Midbrain (tissue), 1 donor: ENCODE measurements around the gene NSMCE1.
"Not testable (repeated sequence)": the region's sequence is repeated elsewhere in the genome, so short reads cannot be mapped to it uniquely, and the experiment has no call there.

Source experiments
- DNase-seq: peaks from one replicate; lab custom pipeline; 2025; lab: John Stamatoyannopoulos, UW

NSMCE1 gene

DNA sequence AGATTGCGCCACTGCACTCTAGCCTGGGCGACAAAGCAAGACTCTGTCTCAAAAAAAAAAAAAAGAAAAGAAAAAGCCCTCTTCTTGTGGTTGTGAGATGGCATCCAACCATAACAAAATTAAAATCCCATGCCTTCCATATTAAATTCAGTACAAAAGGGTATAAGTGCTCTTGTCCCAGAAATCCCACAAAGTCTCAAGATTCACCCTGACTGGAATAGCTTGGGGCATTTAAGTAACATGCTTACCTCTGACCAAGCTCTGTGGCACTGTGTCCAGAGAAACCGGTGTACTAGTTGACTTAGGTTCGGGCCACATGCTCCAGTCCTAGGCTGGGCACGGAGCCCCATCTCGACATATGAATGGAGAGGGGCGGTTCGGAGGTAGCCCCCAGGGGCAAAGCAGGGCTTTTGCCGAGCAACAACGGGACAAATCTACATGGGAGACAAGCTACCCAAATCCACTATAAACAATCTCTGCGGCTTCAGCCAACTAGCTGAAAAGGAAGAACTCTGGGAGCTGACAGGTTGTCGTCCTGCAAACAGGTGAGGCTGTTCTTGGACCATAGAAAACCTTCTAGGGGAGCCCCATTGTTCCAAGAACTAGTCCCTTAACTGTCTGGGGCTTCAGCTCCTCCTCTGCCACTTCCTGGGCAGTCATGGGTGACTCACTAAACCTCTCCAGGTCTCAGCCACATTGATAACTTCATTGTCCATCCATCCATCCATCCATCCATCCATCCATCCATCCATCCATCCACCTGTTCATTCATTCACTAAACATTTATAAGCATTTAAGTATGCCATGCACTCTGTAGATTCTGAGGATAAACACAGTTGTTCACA lies 34.9 kb upstream of the NSMCE1 start:
- no peak for DNase-seq

DNA sequence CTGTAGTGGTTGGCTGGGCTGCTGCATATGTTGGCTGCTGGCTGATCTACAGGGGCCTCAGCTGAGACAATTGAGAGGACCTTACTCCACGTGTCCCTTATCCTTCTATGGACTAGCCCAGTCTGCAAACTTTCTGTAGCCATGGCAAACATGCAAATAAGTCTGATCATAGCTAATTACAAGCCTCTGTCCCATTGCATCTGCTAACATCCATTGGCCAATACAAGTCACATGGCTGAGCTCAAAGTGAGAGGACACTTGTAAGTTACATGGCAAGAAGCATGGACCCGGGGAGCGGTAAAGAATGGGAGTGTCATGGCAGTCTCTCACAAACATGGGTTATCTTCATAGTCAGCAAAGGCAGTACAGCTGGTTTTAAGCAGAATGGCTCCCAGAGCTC lies 33.6 kb upstream of the NSMCE1 start:
- DNase-seq, result no peak

DNA sequence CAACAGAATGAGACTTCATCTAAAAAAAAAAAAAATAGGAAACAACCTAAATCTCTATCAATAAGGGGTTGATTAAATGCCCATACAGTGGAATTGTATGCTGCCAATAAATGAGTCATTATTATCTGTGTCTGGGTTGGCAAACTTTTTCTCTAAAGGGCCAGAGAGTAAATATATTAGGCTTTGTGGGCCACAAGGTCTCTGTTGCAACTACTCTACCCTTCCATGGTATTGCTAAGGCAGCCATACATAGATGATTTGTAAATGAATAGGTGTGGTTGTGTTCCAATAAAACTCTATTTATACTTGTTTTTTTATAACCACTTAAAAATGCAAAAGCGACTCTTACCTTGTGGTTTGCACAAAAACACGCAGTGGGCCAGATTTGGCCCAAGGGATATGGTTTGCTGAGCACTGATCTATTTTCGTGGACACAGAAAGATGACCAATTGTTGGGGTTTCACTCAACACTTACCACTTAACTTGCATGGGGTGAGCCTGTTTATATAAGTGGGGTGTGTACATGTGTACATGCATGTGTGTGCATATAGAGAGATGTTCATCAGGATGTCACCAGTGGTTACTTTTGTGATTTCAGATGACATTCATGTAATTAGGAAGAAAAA lies 32.8 kb upstream of the NSMCE1 start:
- DNase-seq, result no peak

DNA sequence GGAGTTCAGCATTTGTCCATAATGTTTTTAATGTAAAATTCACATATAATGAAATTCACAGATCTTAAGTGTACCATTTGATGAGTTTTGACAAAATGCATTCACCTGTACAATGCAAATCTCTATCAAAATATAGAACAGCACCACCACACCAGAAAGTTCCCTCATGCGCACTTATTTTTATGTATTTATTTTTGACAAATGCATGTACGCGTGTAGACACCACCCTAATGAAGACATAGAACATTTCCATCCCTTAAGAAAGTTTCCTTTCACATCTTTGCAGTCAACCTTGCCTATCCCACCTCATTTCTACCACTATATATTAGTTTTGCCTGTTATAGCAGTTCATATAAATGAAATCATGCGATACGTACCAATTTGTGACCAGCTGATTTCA lies 29.6 kb upstream of the NSMCE1 start:
- no peak for DNase-seq

DNA sequence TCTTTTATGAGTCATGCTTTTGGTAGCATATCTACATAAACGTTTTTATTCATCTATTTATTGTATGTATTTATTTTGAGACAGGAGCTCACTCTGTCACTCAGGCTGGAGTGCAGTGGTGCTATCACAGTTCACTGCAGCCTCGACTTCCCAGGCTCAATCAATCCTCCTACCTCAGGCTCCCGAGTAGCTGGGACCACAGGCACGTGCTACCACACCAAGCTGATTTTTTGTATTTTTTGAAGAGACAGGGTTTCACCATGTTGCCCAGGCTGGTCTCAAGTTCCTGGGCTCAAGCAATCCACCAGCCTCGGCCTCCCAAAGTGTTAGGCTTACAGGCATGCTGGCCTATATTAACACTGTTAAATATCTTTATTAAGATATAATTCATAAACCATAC lies 24.8 kb upstream of the NSMCE1 start:
- no peak for DNase-seq

DNA sequence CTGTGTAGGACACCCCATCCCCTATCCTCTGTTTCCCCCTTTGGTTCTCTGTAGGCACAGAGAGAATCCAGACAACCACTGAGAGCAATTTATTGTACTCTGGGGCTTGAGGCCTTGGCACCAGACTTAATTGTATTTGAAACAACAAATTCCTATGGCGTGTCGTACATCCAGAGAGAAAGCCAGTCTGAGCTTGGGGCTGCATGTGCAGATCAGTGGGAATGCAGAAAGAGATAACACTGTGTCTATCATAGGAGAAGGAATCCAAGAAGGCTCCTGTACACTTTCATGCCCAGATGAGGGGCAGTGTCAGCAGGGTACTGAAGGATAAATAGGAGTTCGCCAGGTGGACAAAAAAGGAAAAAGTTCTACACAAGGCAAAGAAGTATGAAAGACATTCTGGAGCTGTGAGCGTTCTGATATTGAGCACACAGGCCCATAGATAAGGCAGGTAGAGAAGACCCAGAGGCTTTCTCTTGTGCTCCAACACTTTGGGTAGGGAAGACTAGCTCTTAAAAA lies 23.2 kb upstream of the NSMCE1 start:
- no peak for DNase-seq

DNA sequence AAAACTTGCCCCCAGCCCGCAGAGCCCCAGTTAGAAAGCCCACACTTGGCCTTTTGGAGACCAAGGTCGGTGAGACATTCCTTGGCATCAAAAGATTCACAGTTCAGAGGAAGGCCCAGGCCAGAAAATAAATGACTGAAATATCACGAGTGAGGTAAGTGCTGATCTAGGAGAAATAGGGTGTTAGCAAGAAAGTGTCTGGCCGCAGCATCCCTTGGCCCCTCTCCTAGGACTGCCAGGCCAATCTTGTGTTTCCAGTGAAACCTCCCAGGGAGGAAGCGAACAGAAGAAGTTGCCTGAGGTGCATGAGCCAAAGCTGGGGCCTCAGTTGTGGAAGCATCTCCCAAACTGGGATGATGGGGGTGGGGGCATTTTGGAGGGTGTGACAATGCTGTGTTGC lies 22.5 kb upstream of the NSMCE1 start:
- no peak for DNase-seq

DNA sequence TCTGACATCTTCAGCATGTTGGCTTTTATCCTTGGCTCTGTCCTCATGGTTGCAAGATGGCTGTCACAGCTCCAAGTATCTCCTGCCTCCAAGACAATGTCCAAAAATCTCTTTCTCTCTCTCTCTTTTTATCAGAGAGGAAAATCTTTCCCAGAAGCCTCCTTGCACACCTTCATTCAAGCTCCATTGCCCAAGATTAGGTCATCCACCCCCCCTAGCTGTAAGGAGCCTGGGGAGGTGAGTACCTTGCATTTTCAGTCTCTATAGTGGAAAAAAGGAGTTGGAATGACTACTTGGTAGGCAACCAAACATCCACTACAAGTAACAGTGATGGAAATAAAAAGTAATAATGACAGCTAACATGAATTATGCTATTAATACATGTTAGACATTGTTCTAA lies 22.0 kb upstream of the NSMCE1 start:
- no peak for DNase-seq

DNA sequence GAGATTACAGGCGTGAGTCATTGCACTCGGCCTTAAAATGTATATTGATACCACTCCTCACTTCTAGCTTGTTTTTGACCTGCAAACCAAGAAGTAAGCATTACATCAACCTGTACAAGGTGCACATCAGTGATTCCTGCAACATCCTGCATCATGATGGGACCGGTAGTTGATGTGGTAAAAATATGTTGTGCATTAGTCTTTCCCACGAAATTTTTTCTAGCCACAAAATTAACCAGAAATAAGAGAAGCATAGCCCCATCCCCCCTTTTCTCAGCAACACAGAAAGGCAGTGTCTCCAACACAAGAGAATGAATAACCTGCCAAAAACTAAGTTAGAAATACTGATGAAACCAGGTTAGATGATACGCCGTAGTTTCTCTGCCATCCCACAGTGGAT lies 21.1 kb upstream of the NSMCE1 start:
- DNase-seq, result no peak

DNA sequence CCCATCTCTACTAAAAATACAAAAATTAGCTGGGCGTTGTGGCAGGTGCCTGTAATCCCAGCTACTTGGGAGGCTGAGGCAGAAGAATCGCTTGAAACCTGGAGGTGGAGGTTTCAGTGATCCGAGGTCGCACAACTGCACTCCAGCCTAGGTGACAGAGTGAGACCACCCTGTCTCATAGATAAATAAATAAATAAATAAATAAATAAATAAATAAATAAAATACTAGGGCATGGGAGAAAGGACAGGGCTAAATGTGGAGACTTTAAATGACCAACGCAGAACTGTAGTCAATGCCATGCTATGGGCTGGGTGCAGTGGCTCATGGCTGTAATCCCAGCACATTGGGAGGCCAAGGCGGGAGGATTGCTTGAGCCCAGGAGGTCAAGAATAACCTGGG lies 19.7 kb upstream of the NSMCE1 start:
- DNase-seq, result not testable (repeated sequence)

DNA sequence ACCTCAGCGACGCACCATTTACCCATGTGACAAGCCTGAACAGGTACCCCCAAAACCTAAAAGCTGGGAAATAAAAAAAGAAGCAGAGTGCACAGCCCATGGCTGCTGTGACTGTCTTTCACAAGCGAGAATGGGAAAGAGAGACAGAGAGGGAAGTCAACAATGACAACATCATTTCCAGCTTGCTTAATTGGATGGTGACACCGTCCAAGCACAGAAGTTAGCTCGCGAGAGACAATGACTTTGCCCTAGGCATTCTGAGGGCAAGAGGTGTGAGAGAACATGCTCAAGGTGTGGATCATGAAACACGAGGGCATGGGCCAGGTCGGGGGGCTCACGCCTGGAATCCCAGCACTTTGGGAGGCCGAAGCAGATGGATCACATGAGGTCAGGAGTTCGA lies 19.3 kb upstream of the NSMCE1 start:
- DNase-seq, result no peak

DNA sequence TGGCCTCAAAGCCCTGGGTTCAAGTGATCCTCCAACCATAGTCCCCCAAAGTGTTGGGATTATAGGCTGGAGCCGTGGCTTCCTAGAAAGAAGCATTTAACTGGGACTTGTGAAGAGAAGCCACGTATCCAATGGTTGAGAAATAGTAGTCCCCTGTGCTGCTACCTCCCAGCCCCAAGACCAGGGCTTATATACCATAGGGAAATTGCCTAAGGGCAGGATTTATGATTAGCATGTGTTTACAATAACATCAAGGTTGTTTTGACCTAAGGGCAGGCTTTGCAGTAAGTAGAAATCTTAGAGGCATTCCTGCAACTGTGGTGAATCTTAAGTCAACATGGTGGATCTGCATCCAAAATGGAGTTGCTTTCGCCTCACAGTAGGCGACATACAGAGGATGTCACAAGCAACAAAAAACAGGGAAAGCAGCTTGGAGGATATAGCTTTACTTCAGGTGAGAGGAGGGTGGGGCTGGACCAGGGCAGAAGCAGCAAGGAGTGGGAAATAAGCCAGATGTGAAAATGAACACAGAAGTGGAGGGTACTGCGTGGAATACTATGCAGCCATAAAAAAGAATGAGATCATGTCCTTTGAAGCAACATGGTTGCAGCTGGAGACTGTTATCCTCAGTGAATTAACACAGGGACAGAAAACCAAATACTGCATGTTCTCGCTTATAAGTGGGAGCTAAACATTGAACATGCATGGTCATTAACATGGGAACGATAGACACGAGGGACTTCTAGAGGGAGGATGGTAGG lies 18.7 kb upstream of the NSMCE1 start:
- DNase-seq, result no peak

DNA sequence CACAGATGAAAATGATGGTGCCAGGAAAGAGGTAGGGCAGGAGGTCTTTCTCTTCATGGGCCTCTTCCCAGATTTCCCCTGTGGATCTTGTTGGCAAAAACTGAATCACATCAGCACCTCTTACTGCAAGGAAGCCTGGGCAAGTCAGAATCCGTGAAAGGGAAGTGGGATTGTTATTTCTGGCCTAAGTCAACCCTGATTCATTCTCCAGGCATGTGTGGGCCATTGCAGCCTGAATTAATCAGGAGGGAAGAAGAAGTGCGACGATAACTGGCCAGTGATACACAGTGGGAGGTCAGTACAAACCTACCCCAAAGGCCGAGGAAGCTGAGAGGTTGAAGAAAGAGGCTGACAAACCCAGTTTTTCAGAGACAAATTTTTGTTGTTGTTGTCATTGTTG lies 17.9 kb upstream of the NSMCE1 start:
- no peak for DNase-seq

DNA sequence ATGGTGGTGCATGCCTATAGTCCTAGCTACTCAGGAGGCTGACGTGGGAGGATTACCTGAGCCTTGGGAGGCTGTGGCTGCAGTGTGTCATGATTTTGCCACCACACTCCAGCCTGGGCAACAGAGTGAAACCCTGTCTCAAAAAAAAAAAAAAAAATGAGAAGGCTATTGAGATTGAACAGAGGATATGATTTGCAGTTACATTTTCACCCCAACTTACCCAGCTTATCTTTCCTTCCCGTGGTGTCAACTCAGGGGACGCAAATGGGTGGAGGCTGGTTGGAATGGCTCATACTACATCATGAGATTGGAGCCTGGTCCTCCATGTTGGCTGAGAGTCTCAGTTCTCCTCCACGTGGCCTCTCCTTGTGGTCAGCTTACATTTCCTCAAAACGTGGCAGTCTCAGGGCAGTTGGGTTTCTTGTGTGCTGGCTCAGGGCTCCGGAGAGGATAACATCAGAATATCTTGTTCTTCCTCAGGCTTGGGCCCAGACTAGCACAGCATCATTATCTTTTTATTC lies 17.2 kb upstream of the NSMCE1 start:
- peak; percentile 32 for DNase-seq

DNA sequence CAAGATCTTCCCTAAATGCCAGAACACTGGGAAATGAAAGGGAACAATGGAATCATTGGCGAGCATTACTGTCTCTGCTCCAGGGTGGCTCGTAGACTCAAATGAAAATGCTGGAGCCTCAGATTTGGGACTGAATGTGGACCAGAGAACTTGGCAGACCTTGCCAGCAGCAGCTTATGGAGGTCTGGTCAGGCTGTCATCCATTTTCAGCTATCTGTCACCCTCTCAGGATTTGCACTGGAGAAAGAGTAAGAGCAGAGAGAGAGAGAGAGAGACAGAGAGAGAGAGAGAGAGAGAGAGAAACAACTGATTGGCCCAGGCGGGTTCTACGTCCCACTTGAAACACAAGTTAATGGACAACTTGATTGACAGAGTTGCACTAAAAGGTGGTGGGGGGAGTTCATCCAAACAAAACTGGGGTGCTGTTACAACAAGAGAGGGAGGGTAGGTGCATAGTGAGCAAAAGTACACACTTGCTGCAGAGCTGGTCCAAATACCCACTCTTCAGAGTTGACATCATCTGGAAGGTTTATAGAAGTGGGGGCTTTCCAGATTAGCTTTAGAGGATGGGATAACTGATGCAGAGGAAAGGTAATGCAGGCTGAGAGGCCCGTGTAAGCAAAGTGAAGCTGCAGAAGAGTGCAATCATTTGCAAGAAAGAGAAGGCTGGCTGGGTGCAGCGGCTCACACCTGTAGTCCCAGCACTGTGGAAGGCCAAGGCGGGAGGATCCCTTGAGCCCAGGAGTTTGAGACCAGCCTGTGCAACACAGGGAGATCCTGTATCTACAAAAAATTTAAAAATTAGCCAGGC lies 16.5 kb upstream of the NSMCE1 start:
- DNase-seq, result peak; percentile 6

DNA sequence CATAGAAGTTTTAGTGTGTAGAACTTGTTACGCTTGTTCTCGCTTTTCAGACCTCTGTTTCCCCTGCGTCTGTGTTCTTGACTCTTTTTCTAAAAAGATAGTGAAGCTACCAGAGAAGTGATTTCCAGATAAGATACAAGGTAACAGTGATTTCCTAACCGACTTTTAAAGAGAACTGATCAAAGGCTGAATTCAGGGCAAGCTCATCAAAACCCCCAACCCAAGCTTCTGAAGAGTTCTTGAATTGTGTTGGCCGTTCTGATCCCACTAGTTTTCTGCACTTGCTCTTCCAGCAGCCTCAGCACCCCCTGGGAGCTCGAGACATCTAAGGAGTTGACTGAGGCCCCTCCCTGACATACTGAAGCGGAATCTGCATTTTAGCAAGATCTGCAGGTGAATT lies 12.7 kb upstream of the NSMCE1 start:
- no peak for DNase-seq

DNA sequence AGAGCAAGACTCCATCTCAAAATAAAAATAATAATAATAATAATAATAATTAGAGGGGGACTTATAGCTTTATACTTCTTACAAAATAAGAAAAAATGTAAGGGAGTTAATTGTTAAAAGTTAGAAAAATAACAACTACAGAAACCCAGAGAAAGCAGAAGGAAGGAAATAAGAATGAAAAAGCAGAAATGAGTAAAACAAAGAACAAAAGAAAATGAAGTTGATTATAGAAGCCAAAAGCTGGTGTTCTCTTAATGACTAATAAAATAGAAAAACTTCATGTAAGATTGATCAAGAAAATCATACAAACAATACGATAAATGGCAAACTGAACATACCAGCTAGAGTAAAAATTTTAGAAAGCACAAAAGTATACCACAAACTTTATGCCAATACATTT lies 6.8 kb upstream of the NSMCE1 start:
- DNase-seq, result no peak

DNA sequence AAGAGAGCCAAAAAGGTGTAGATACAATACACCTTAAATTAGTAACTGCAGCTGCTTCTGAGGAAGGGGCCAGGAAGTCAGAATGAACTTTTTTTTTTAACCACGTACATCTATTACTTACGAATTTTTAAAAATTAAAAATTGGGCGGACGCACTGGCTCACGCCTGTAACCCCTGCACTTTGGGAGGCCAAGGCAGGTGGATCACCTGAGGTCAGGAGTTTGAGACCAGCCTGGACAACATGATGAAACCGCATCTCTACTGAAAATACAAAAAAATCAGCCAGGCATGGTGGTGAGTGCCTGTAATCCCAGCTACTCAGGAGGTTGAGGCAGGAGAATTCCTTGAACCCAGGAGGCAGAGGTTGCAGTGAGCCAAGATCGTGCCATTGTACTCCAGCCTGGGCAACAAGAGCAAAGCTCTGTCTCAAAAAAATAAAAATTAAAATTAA lies 5.9 kb upstream of the NSMCE1 start:
- not testable (repeated sequence) for DNase-seq

DNA sequence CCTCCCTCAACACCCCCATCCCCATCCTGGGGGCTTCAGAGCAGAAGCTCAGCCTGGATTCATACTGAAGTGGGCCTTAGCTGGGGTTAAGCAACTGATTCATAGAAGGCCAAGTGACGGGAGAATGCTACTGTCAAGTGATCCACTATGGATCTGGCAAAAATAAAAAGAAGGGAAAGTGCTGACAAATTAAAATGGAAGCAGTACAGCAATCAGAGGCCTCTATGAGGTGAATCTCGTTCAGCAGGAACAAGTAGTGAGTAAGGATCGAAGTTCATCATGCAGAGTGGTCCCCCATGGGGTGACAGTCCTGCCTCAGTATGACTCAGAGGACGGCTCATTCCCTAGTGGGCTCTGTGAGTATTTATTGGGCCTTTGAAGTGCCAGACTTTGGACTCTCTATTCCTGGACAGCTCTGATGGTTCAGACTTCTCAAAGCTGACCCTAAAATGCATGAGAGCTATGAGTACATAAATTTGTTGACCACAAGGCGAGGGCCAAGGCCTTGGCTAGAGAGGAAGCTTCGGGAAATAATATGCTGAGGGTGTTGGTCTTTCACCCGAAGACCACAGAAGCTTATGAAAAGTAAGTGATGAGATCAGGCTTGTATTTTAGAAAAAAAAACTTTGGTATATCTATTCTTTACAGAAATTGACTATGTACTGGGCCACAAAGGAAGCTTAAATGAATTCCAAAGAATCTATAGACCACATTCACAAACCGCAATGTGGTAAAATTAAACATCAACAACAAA lies 5.3 kb upstream of the NSMCE1 start:
- DNase-seq, result no peak

DNA sequence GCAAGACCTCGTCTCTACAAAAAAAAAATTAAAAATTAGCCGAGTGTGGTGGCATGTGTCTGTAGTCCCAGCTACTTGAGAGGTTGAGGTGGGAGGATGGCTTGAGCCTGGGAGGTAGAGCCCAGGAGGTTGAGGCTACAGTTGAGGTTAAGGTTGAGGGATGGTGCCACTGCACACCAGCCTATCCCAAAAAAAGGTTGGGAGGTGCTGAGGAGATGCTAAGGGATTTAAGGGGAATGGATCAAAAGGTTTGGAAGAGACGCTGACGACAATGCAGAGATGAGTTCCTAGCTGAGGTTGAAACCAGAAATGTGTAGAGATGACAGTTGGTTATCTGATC lies 4.7 kb upstream of the NSMCE1 start:
- no peak for DNase-seq

DNA sequence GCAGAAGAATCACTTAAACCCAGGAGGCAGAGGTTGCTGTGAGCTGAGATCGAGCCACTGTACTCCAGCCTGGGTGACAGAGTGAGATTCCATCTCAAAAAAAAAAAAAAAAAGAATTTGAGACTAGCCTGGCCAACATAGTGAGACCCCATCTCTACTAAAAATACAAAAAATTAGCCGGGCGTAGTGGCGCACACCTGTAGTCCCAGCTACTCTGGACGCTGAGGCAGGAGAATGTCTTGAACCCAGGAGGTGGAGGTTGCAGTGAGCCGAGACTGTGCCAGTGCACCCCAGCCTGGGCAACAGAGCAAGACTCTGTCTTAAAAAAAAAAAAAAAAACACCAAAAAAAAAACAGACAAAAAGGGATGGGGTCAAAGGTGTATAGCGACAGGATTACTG lies 4.1 kb upstream of the NSMCE1 start:
- DNase-seq, result not testable (repeated sequence)
